HCT116 (cell line): ENCODE results near the gene ZFR. TPM values are rescaled to one million over a fixed set of nuclear protein-coding genes. Genes with fewer than 3 reads are reported as not detected.

Source experiments
- ATAC-seq: fragments of 200-7000 bp; cut with Tn5 transposase; 2 replicates; pipeline ENCODE4 v1.9.1; 2020; ENCODE audit warnings: mild to moderate bottlenecking, moderate library complexity
- BruUV-seq: library from RNA; stranded (reverse); fragments of 400-500 nt; replicated peaks from 2 replicates; lab custom pipeline; 2021; lab: Mats Ljungman, UMichigan
- CTCF ChIA-PET: fragments of 300-600 bp; sonication (Branson Sonifier 250); formaldehyde crosslinking; loops from one replicate; lab custom pipeline; 2021; ENCODE audit warnings: antibody characterized with exemption; lab: Charles Lee
- POLR2A ChIA-PET: fragments of 300-600, 350-600 bp; sonication (Branson Sonifier 250); formaldehyde crosslinking; loops from one replicate; lab custom pipeline; 2021; ENCODE audit warnings: antibody characterized with exemption; lab: Charles Lee
- RAD21 ChIA-PET, 2 experiments: fragments of 300-600 bp; sonication (Branson Sonifier 250); formaldehyde crosslinking; loops; one replicate each; lab custom pipeline; 2023; ENCODE audit warnings: low total read pairs in 2 of 2; ENCODE audit not compliant: uncharacterized antibody in 2 of 2, unreplicated experiment in 2 of 2, low non-redundant PET in 1 of 2; lab: Charles Lee
- DNase-seq: peaks from one replicate; pipeline ENCODE4 v3.0.0-alpha.2; 2010; ENCODE audit warnings: low read depth, low spot score
- H2AFZ ChIP-seq: fragments of 200-600 bp; shearing (Covaris generic), sonication (generic); 2 replicates; pipeline ENCODE4 v1.6.1; 2017; ENCODE audit warnings: low read depth, mixed run types, mixed read lengths, antibody characterized with exemption, low read length; ENCODE audit not compliant: poor library complexity, severe bottlenecking
- H3K27ac ChIP-seq: 2 replicates; pipeline ENCODE4 v1.5.1; 2012; ENCODE audit warnings: low read depth, low read length
- H3K27me3 ChIP-seq: fragments of 200-600 bp; sonication (generic); 2 replicates; pipeline ENCODE4 v1.6.1; 2016; ENCODE audit warnings: mixed run types, low read length, mixed read lengths; ENCODE audit not compliant: insufficient read depth
- H3K36me3 ChIP-seq, 2 experiments: fragments of 200-500 bp in 1 of 2; fragments of 200-600 bp in 1 of 2; sonication (Bioruptor generic) in 1 of 2; sonication (generic) in 1 of 2; 2 replicates each; pipeline versions ENCODE4 v1.5.1 to v1.6.1; 2014 to 2016; ENCODE audit warnings: low read length in 2 of 2, inconsistent platforms in 1 of 2, mixed read lengths in 1 of 2, mixed run types in 1 of 2; ENCODE audit not compliant: insufficient read depth in 2 of 2, control insufficient read depth in 1 of 2
- H3K4me1 ChIP-seq, 2 experiments: fragments of 200-600 bp in 1 of 2; sonication (generic) in 1 of 2; 2 replicates each; pipeline versions ENCODE4 v1.5.1 to v1.6.1; 2012 to 2017; ENCODE audit warnings: low read length in 2 of 2, inconsistent platforms in 1 of 2, mild to moderate bottlenecking in 1 of 2, mixed read lengths in 1 of 2, mixed run types in 1 of 2, moderate library complexity in 1 of 2; ENCODE audit not compliant: insufficient read depth in 2 of 2, control insufficient read depth in 1 of 2
- H3K4me2 ChIP-seq: fragments of 200-600 bp; sonication (generic); 2 replicates; pipeline ENCODE4 v1.6.1; 2017; ENCODE audit warnings: mixed run types, low read length, mixed read lengths
- H3K4me3 ChIP-seq, 2 experiments: fragments of 200-600 bp in 1 of 2; sonication (generic) in 1 of 2; replicated peaks in 1 of 2; 2 replicates each; pipeline ENCODE4 v1.5.1; 2011 to 2016; ENCODE audit warnings: low read length in 2 of 2, control low read depth in 1 of 2, low read depth in 1 of 2, mild to moderate bottlenecking in 1 of 2, mixed read lengths in 1 of 2, mixed run types in 1 of 2
- H3K79me2 ChIP-seq: fragments of 200-600 bp; sonication (generic); 2 replicates; pipeline ENCODE4 v1.6.1; 2017; ENCODE audit warnings: mild to moderate bottlenecking, mixed run types, low read length, moderate library complexity, mixed read lengths; ENCODE audit not compliant: insufficient read depth
- H3K9ac ChIP-seq: fragments of 200-600 bp; sonication (generic); 2 replicates; pipeline ENCODE4 v1.6.1; 2016; ENCODE audit warnings: low read length, mixed read lengths
- H3K9me2 ChIP-seq: fragments of 200-600 bp; sonication (generic), shearing (Covaris generic); 2 replicates; pipeline ENCODE4 v1.6.1; 2017; ENCODE audit warnings: mixed run types, mild to moderate bottlenecking, moderate library complexity; ENCODE audit not compliant: insufficient read depth
- H3K9me3 ChIP-seq, 2 experiments: fragments of 200-500 bp in 1 of 2; fragments of 200-600 bp in 1 of 2; sonication (Bioruptor generic) in 1 of 2; sonication (generic) in 1 of 2; 2 replicates each; pipeline ENCODE4 v1.6.1; 2014 to 2017; ENCODE audit warnings: low read length in 2 of 2, mixed read lengths in 2 of 2, inconsistent platforms in 1 of 2, low read depth in 1 of 2, mild to moderate bottlenecking in 1 of 2, mixed run types in 1 of 2, moderate library complexity in 1 of 2; ENCODE audit not compliant: control insufficient read depth in 1 of 2, insufficient read depth in 1 of 2
- H4K20me1 ChIP-seq: fragments of 200-600 bp; sonication (generic), shearing (Covaris generic); 2 replicates; pipeline ENCODE4 v1.6.1; 2017; ENCODE audit warnings: mixed run types, mild to moderate bottlenecking, moderate library complexity; ENCODE audit not compliant: insufficient read depth
- CEBPB ChIP-seq: IDR thresholded peaks from 2 replicates; pipeline ENCODE4 v1.6.1; 2012; ENCODE audit warnings: low read depth
- CTCF ChIP-seq, 3 experiments: fragments of 200-600 bp in 1 of 3; sonication (generic) in 1 of 3; IDR thresholded peaks in 2 of 3; conservative IDR thresholded peaks in 1 of 3; 2 replicates each; pipeline ENCODE4 v1.5.1; 2012 to 2017; ENCODE audit warnings: low read depth in 2 of 3, low read length in 2 of 3, antibody characterized with exemption in 1 of 3, borderline replicate concordance in 1 of 3, control low read depth in 1 of 3, mild to moderate bottlenecking in 1 of 3, mixed read lengths in 1 of 3, mixed run types in 1 of 3, moderate library complexity in 1 of 3; ENCODE audit not compliant: insufficient read depth in 1 of 3
- EZH2phosphoT487 ChIP-seq: fragments of 200-600 bp; IDR thresholded peaks from 2 replicates; pipeline ENCODE4 v1.6.1; 2018; ENCODE audit warnings: antibody characterized with exemption, borderline replicate concordance
- RAD21 ChIP-seq: IDR thresholded peaks from 2 replicates; pipeline ENCODE4 v1.6.1; 2012; ENCODE audit warnings: low read depth, mild to moderate bottlenecking
- SP1 ChIP-seq: IDR thresholded peaks from 2 replicates; pipeline ENCODE4 v1.6.1; 2012; ENCODE audit warnings: low read depth
- SRF ChIP-seq: IDR thresholded peaks from 2 replicates; pipeline ENCODE4 v1.6.1; 2012; ENCODE audit warnings: low read depth
- ZFX ChIP-seq: fragments of 450-650 bp; IDR thresholded peaks from 2 replicates; pipeline ENCODE4 v1.6.1; 2017
- ZNF274 ChIP-seq: fragments of 200-500 bp; sonication (Bioruptor generic); IDR thresholded peaks from 2 replicates; pipeline ENCODE4 v1.6.1; 2014; ENCODE audit warnings: mild to moderate bottlenecking, low read depth, low read length, inconsistent platforms
- intact Hi-C: fragments of 100-400 bp; cut with micrococcal nuclease; formaldehyde crosslinking; loops from 2 replicates; pipeline ENCODE4 v1.10.0; 2022
- total RNA-seq: library from RNA; stranded (reverse); gene quantifications from one replicate; pipeline ENCODE4 v1.2.1, GENCODE V29; 2021; ENCODE audit not compliant: unreplicated experiment

The ZFR gene
- total RNA-seq, 1 experiment from 2014 or later: 65.7 TPM

- H3K27ac ChIP-seq: no peak overlapping the region
- no peaks in the 10 kb centered on the region for H3K36me3 ChIP-seq
- H3K9ac ChIP-seq: no peak overlapping the region
- ATAC-seq (no peak), DNase-seq (no peak)
- no peaks in the 10 kb centered on the region for H3K79me2 ChIP-seq
- no peak overlapping the region for H3K4me3 ChIP-seq
- no TSS peak for BruUV-seq
- CTCF ChIA-PET: interaction anchor here (1.5 to 2.1 kb wide), 2 partner anchors 11 to 111 kb away, joined by 3 to 6 read pairs; no protein-coding TSS in a partner anchor
- H3K4me2 ChIP-seq: no peak overlapping the region
- no peak overlapping the region for H2AFZ ChIP-seq
- no peaks in the 10 kb centered on the region for H3K27me3 ChIP-seq
- intact Hi-C loops: no loop called here
- H3K4me1 ChIP-seq: no peaks in the 10 kb centered on the region
- TF ChIP-seq SP1 (no peak), RAD21 (no peak), ZNF274 (no peak), EZH2phosphoT487 (no peak)
- TF ChIP-seq, all 23 proteins: peak for 0
- no peaks in the 10 kb centered on the region for H3K9me3 ChIP-seq
- H3K9me2 ChIP-seq: no peaks in the 10 kb centered on the region
- no peaks in the 10 kb centered on the region for H4K20me1 ChIP-seq
- ChIA-PET RAD21 (no interaction called here), POLR2A (no interaction called here)
Observed at GRCh38 chr5:32479096-32479495, 34.6 kb upstream of the ZFR start.

- no peaks in the 10 kb centered on the region for H3K4me1 ChIP-seq
- POLR2A ChIA-PET: no interaction called here
- no peaks in the 10 kb centered on the region for H3K27me3 ChIP-seq
Observed at GRCh38 chr5:32476891-32477290, 32.4 kb upstream of the ZFR start.

More at GRCh38 chr5:32476891-32477290, 32.4 kb upstream of the ZFR start:
- ChIA-PET CTCF (no interaction called here), RAD21 (no interaction called here)
- H3K27ac ChIP-seq: no peak overlapping the region
- H3K4me2 ChIP-seq: no peak overlapping the region
- no peaks in the 10 kb centered on the region for H3K36me3 ChIP-seq
- no peak for TF ChIP-seq CTCF (IDR thresholded peaks at IDR 0.05 in 2 of 3, conservative IDR thresholded peaks at IDR 0.05 in 1 of 3; ENCODE audit: borderline replicate concordance in 1 of 3, insufficient read depth in 1 of 3, low read depth in 2 of 3, low read length in 2 of 3)
- no peak for TF ChIP-seq CEBPB
- no peak for TF ChIP-seq ZFX
- TF ChIP-seq RAD21: no peak
- TF ChIP-seq SRF: no peak
- no peak for TF ChIP-seq EZH2phosphoT487
- H3K79me2 ChIP-seq: no peaks in the 10 kb centered on the region
- DNase-seq: no peak
- no peak overlapping the region for H3K4me3 ChIP-seq
- no peak for ATAC-seq
- no peak overlapping the region for H3K9ac ChIP-seq
- no peaks in the 10 kb centered on the region for H3K9me2 ChIP-seq
- BruUV-seq: no TSS peak
- H3K9me3 ChIP-seq: no peaks in the 10 kb centered on the region
- no peaks in the 10 kb centered on the region for H4K20me1 ChIP-seq
- H2AFZ ChIP-seq: no peak overlapping the region
- intact Hi-C loops: no loop called here
